GM21825 (cell line): ENCODE results near the gene AGBL5.
A peak's percentile ranks its signal among the peaks of the same experiment; 100 is the strongest.

ENCODE experiments used
- ATAC-seq: cut with Tn5 transposase; IDR thresholded peaks from one replicate; pipeline ENCODE4 v1.9.1; 2021; ENCODE audit warnings: mild to moderate bottlenecking, moderate library complexity; ENCODE audit not compliant: unreplicated experiment

Gene AGBL5

GRCh38 chr2:27021253-27022049 is 30.0 kb upstream of the AGBL5 start:
- ATAC-seq, result no peak

DNA sequence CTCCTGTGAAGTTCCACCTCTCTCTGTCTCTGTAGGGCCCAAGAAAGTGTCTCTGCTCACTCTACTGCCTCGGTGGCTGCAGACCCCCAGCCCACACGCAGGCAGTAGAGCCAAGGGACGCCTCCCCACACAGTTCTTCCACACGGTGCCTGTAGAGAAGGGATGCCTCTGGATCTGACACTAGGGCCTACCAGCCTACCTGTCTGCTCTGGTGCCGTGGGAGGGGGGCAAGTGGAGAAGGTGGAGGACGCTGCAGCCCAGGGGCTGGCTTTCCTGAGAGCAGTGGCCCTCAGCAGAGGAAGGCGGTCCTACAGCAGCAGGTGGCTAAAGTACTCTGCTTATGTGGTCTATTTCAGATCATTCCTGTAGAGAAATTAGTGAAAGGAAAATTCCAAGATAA is 27.7 kb upstream of the AGBL5 start:
- ATAC-seq, result no peak

- ATAC-seq, result no peak
These were observed 27.3 kb upstream of the AGBL5 start for GRCh38 chr2:27024188-27024587.

DNA sequence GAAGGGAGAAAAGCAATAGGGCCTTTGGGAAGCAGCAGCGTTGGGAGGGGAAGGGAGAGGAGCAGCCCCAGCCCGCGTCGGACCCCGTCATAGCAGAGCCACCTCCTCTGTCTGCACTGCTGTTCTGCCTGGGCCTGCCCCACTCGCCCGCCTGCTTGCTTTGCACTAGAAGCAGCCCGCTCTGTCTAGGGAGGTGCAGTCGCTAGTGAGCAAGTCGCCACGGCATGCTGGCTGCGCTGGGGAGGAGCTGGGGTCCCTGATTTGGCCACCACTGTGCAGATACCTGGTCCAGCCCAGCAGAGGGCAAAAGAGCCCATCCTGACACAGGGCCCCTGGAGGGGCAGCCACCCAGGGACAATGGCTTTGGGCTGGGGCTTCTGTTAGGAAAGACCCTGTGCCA is 26.7 kb upstream of the AGBL5 start:
- ATAC-seq, result no peak

- no peak for ATAC-seq
These were observed 26.1 kb upstream of the AGBL5 start for GRCh38 chr2:27025281-27025800.

DNA sequence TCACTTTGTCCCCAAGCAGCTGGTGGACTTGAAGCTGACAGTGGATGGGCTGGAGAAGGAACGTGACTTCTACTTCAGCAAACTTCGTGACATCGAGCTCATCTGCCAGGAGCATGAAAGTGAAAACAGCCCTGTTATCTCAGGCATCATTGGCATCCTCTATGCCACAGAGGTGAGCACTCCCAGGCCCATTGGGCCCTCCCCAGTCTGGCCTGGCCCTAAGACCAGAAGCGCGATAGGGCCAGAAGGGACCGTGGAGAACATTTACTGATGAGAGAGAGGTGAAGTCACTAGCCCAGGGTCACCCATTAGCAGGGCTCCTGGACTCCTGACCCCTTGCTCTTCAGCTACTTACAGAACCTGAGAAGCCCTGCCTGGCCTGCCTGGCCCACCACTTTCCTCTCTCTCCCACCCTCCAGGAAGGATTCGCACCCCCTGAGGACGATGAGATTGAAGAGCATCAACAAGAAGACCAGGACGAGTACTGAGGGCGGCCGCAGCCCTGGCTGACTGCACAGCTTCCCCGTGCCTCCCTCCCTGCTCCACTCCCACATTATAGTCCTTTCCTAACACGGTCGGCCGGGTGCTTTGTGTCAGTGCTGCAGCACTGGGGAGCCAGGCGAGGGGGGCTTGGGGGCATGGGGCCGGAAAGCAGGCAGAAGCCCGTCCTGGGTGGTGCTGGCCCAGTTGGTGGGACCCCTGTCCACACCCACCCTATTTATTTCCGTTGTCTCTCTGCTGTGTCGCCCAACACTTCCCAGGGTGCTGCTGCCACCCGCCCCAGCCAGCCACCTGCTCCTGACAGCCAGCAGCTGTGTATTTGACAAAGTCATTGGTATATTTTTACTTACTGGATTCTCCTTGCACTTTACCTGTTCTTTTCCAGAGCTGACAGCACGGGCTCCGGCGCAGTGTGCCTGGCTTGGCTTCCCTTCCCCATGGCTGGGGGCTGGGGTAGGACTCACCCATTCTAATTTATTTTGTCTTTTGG is 25.3 kb upstream of the AGBL5 start:
- no peak for ATAC-seq

- ATAC-seq, result no peak
These were observed 24.2 kb upstream of the AGBL5 start for GRCh38 chr2:27027211-27027651.

GRCh38 chr2:27029051-27029450 is 22.4 kb upstream of the AGBL5 start:
- no peak for ATAC-seq

GRCh38 chr2:27032495-27033252 is 18.8 kb upstream of the AGBL5 start, which contains the start of gene TMEM214:
TMEM214 (plus strand) TSS chr2:27032965; CDS start chr2:27033016, 51 bp downstream.
- peak; percentile 91 for ATAC-seq

- peak; percentile 8 for ATAC-seq
These were observed 18.1 kb upstream of the AGBL5 start for GRCh38 chr2:27033253-27033852.

DNA sequence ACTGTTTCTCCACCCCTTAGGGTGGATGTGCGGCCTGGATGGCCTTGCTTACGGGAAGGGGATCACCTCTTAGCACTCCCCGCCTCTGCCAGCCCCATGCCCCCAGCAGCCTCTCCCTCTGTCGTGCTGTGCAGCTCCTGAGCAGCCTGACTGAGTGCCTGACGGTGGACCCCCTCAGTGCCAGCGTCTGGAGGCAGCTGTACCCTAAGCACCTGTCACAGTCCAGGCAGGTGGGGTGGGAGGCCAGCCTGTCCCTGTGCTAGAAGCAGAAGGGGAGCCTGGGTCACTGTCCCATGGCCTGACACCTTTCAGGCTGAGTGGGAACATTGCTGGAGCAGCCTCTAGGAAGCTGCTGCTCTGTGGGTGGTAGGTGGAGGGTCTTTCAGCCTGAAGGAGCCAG is 13.5 kb upstream of the AGBL5 start:
- no peak for ATAC-seq

DNA sequence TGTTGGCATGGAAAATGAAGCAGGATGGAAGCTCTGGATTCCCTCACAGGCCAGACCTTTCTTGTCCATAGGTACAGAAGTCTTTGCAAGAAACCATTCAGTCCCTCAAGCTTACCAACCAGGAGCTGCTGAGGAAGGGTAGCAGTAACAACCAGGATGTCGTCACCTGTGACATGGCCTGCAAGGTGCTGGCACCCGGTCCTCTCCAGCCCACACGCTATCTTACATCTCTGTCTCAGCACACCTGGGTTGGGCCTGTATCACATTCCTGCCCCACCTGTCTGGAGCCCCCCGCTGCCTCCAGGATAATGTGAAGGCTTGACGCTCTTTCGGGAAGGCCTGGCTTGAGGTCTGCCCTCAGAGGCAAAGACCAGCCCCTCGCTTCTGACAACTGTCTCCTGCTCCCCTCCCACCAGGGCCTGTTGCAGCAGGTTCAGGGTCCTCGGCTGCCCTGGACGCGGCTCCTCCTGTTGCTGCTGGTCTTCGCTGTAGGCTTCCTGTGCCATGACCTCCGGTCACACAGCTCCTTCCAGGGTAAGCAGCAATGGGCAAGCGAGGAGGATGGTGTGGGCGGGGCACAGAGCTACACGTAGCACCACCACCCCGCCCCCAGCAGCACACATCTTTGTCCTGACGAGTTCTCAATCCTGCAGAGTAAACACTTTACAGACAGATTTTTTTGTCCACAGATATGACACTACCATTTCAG is 12.7 kb upstream of the AGBL5 start:
- no peak for ATAC-seq

DNA sequence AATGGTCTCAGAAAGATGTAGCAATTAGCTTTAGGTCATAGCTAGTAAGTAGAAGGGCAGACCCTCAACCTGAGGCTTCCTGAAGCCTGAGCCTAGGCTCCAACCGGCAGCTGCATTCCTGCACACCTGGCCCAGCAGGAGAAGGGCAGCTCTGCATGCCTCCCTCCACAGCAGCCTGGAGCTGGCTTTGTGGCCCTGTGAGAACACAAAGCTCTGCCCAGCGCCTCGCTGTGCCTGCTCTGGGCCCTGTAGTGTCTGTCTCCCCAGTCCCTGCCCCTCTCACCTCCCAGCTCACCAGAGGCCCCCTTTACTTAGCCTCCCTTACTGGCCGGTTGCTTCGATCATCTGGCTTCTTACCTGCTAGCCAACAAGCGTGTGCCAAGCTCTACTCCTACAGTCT is 12.0 kb upstream of the AGBL5 start:
- ATAC-seq, result no peak

DNA sequence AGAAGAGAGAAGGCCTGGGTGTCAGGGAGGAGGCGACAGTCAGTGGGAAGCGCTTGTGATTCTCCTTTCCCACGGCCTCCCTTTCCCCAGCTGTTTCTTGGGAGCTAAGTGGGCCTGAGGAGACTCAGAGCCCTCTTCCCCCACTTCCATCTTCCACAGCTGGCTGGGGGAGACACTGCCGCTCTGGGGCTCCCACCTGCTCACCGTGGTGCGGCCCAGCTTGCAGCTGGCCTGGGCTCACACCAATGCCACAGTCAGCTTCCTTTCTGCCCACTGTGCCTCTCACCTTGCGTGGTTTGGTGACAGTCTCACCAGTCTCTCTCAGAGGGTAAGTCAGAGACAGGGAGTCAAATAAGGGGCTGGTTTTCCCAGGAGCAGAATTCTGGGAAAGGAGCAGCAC is 11.6 kb upstream of the AGBL5 start:
- no peak for ATAC-seq

GRCh38 chr2:27040282-27040681 is 11.2 kb upstream of the AGBL5 start:
- ATAC-seq, result no peak

GRCh38 chr2:27041752-27042151 is 9.7 kb upstream of the AGBL5 start:
- peak; percentile 26 for ATAC-seq

GRCh38 chr2:27042159-27042661 is 9.3 kb upstream of the AGBL5 start:
- peak; percentile 56 for ATAC-seq

GRCh38 chr2:27042985-27043634 is 8.4 kb upstream of the AGBL5 start:
- ATAC-seq, result no peak
